GM19324 (cell line): ENCODE results near the gene C2CD2.
"Not testable (repeated sequence)": the region's sequence is repeated elsewhere in the genome, so short reads cannot be mapped to it uniquely, and the experiment has no call there.

Experiments used
- ATAC-seq: cut with Tn5 transposase; IDR thresholded peaks from one replicate; pipeline ENCODE4 v1.9.1; 2021; ENCODE audit warnings: mild to moderate bottlenecking, moderate library complexity; ENCODE audit not compliant: unreplicated experiment, low FRiP score

Gene C2CD2

DNA sequence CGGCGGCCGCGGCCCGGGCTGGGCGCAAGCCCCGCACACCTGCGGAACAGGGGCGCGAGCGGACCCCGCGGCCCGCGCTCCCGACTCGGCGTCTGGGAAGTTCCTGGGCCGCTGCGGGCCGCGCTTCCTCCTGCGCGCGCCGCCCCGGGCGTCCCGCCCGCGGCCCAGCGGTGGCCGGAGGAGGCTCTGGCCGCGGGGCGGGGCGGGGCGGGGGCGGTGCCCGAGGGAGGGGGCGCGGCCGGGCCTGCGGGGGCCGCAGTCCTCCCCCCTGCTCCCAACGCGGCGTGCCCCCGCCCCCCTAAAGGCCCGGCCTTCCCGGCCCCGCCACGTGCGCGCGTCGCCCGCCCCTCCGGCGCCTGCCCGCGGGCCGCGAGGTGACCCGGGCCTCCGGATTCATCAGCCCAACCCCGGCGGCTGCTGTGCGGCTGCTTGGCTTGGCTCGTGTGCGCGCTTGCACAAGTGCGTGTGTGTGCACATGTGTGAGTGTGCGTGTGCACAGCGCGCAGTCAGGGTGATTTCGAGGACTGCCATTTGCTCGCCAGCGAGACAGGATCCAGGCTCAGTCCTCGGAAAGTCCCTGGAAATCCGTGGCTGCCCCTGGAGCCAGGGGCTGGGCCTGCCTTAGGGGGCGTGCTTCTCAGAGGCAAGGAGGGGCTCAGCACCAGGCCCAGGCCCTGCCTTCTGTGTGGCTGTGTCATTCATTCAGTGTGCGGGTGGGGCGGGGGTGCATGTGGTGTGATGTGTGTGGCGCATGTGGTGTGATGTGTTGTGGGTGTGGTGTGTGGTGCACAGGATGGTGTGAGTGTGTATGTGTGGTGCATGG is at the start of gene C2CD2:
Gene C2CD2, minus strand, starts transcription at position 188 of the 823 bp plus-strand sequence. CDS start 370 bp downstream, outside the sequence.
- peak; percentile 44 for ATAC-seq

DNA sequence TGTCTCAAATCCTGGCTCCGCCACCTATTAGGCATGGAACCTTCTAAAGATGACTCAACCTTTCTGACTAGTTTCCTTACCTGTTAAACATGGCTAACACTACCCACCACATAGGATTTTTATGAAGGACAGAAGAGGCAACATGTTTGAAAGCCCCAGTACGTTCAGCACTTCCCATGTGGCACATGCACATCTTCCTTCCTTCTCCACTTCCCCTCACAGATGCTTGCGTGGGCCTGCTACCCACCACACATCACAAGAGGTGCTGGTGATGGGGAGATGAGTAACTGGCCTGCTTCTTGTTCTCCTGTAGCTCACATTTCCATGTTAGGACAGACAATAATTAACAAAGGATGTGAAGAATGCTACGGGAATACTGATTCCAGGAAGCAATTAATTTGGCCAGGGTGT is 49.2 kb upstream of the C2CD2 start:
- ATAC-seq: no peak

GRCh38 chr21:42002421-42002958 is 48.7 kb upstream of the C2CD2 start:
- ATAC-seq: peak; percentile 54

DNA sequence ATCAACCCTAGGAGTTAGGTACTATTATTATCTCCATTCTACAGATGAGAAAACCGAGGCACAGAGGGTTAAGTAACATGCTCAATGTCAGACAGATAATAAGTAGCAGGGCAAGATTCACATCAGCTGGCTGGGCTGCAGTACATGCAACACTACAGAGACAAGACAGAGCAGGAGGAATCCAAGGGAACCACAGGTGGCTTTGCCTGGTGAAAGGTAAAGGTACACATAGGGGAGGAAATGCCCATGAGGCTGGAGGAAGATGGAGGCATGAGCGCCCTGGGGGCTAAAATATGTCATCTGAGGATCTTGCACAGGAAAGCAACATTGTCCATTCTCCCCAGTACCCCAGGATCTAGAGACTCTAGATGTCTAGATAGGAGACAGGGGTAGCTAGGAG is 48.0 kb upstream of the C2CD2 start:
- ATAC-seq: no peak

GRCh38 chr21:42000908-42001307 is 47.1 kb upstream of the C2CD2 start:
- no peak for ATAC-seq

- ATAC-seq: no peak
Measured at GRCh38 chr21:41997657-41998056, 43.8 kb upstream of the C2CD2 start.

- no peak for ATAC-seq
Measured at GRCh38 chr21:41995577-41995976, 41.8 kb upstream of the C2CD2 start.

- ATAC-seq: not testable (repeated sequence)
Measured at GRCh38 chr21:41994613-41995012, 40.8 kb upstream of the C2CD2 start.

DNA sequence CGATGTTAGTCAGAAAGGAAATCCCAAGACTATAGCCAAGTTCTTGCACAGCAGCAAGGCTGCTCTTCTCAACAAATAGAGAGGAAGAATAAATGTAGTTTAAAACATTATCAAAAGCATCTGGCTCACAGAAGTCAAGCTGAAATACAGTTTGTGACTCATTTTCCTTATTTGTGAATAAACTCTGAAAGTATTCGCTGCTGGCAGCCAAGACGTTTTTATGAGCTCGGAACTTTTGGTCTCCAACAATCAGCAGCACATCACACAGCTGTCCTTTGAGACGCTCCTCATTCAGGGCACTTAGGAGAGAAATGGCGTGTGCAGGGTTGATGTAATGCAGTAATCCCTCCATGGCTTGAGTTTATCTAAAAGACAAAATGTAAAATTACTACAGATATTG is 39.9 kb upstream of the C2CD2 start:
- no peak for ATAC-seq

DNA sequence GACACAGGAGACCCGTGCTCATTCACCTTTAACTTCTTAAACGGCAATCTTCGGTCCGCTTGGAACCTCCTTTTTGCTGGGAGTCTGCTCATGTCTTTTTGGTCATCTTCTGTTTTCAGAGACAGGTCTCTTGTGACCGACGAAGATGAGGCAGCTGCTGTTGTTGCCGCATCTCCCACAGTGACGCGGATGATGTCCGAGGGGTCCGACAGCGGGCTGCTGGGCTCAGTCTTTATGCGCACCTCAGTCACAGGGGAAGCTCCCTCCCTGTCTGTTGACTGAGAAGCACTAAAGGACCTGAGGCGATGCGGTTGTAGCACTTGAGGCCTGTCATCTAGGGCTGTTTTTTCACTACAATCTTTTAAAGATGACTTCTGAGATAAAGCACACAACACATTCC is 38.8 kb upstream of the C2CD2 start:
- no peak for ATAC-seq

DNA sequence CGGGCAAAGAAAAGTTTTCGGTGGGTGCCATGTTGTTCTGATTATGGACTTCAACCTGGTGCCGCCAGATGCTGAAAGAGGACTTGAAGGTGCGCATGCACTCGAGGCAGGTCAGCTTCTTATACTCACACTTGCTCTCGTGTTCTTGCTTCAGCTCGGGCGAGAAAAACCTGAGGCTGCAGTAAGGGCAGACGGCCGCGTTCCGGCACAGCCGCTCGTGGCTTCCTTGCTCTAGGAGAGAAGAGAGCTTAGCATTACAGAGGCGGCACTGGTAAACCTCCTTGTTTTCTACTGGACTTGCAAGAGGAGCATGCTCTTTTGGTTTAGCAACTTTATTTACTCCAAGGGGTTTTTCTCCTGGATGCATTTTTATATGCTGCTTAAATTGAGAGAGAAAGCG is 37.8 kb upstream of the C2CD2 start:
- ATAC-seq: no peak

DNA sequence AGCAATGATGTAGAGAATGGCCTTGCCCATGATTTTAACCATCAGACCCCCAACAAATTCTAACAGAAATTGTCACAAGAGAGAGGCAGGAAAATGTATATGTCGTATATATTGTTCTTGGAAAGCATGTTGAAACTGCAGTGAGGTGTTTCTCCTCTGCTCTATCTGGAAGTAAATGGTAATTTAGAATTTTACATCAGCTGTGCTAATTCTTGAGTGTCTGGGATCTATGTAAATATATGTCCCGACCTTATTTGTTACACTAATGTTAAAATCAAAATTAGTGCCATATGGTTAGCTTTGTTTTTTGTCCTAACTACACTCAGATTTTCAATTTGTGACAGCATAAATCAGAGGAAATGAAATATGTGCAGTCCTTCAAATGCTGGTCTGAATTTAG is 35.9 kb upstream of the C2CD2 start:
- ATAC-seq: no peak

DNA sequence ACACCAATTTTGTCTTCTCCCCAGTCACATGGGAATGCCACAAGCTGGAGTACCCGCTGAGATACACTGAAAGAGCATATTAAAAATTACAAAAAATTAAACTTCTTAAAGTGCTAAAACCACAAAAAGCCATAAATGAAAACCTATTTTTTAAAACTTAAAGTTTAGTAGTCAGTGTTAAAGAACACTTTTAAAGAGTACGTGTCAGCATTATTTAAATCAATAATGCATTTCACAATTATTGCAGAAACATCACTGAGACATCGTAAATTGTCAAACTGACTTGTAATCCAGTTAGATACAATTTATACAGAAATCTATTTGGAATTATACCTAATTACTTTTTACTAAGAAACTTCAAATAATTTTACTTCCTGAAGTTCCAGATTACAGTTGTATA is 33.5 kb upstream of the C2CD2 start:
- no peak for ATAC-seq

- no peak for ATAC-seq
Measured at GRCh38 chr21:41985662-41986416, 32.0 kb upstream of the C2CD2 start.

- no peak for ATAC-seq
Measured at GRCh38 chr21:41983229-41983628, 29.4 kb upstream of the C2CD2 start.

DNA sequence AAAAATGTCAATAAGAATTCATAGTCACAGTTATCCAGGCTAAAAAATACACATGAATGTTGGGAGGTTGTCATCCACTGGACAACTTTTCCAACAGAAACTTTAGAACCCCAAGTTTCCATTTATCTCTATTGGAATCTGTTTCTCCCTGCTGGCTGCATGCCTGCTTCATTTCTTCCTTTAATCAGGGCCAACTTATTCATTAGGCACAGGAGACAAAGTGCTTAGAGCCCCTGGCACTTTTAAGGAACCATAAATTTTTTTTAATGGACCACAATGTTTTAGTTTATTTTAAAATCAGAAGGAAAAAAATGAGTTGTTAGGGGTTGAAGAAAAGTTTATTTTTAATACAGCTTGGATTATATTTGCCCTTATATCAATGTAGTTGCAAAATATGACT is 26.7 kb upstream of the C2CD2 start:
- no peak for ATAC-seq

DNA sequence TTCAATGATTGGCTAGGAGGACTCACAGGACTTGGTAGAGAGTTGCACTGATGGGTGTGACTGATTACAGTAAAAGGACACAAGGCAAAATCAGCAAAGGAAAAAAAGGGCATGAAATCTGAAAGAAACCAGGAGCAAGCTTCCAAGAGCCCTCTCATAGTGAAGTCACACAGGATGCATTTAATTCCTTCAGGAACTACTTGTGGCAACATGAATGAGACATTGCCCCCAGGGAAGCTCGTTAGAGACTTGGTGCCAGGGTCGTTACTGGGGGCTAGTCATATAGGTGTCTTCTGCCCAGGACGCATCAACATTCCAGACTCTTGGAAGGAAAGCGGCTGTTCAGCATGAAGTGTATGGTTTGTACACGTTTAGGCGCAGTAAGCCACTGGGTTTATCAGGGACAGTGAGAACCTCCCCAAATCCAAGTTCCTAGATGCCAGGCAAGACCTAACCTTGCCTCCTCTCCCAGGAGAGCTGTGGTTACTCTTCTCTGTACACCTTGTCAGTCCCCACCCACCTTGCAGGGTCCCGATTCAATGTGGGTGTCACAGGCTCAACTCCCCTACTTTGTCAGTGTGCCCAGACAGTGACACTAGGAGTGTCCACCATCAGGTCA is 26.0 kb upstream of the C2CD2 start:
- no peak for ATAC-seq

GRCh38 chr21:41979335-41979734 is 25.5 kb upstream of the C2CD2 start:
- no peak for ATAC-seq

DNA sequence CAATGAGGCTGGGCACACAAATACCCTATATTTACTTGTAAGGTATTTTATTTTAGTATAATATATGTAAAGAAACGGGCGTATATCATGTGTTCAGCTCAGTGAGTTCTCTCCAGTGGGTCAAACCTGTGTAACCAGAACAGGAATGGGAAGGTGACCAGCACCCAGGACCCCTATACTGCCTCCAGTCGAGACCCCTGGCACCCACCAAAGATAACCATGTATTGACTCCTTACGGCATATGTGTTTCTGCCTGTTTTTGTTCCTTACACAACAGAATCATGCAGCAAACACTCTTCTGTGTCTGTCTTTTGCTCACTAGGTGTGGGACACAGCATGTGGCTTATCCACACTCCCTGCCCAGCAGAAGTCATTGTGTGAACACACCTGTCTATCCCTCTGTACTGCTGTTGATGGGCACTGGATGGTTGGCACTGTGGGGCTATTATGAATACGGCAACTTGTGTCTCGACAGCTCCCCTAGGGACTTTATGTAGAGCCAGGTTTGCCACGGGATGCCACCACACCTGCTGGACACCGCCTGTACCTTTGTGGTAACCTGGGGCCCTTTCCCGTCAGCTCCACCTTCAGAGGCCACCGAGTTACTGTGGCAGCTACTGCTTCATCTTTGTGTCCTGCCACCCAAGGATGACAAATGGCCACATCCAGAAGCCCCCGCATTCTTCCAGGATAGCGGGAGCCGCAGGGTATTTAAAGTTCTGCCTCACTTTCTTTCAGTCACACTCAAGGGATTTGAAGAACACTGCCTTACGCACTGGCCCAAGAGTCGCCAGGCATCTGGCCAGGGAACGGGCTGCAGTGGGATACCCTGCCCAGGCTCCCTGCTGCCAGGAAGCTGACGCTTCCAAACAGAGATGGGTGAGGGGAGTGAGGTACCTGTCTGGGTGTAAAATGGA is 23.5 kb upstream of the C2CD2 start:
- ATAC-seq: no peak

- no peak for ATAC-seq
Measured at GRCh38 chr21:41976611-41977010, 22.8 kb upstream of the C2CD2 start.
